ENCODE data around the gene SART1. TPM values are rescaled to one million over a fixed set of nuclear protein-coding genes. Genes with fewer than 3 reads are reported as not detected.

The SART1 gene, protein sequence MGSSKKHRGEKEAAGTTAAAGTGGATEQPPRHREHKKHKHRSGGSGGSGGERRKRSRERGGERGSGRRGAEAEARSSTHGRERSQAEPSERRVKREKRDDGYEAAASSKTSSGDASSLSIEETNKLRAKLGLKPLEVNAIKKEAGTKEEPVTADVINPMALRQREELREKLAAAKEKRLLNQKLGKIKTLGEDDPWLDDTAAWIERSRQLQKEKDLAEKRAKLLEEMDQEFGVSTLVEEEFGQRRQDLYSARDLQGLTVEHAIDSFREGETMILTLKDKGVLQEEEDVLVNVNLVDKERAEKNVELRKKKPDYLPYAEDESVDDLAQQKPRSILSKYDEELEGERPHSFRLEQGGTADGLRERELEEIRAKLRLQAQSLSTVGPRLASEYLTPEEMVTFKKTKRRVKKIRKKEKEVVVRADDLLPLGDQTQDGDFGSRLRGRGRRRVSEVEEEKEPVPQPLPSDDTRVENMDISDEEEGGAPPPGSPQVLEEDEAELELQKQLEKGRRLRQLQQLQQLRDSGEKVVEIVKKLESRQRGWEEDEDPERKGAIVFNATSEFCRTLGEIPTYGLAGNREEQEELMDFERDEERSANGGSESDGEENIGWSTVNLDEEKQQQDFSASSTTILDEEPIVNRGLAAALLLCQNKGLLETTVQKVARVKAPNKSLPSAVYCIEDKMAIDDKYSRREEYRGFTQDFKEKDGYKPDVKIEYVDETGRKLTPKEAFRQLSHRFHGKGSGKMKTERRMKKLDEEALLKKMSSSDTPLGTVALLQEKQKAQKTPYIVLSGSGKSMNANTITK
- total RNA-seq (39.0 and 43.3 TPM in 2 replicates), polyA plus RNA-seq (17.4 and 23.9 TPM in 2 replicates), polyA minus RNA-seq (ENCODE audit: low replicate concordance) (26.5 and 51.3 TPM in 2 replicates)
- 53.1 and 85.8 TPM in 2 replicates for polyA plus RNA-seq (2012)

DNA sequence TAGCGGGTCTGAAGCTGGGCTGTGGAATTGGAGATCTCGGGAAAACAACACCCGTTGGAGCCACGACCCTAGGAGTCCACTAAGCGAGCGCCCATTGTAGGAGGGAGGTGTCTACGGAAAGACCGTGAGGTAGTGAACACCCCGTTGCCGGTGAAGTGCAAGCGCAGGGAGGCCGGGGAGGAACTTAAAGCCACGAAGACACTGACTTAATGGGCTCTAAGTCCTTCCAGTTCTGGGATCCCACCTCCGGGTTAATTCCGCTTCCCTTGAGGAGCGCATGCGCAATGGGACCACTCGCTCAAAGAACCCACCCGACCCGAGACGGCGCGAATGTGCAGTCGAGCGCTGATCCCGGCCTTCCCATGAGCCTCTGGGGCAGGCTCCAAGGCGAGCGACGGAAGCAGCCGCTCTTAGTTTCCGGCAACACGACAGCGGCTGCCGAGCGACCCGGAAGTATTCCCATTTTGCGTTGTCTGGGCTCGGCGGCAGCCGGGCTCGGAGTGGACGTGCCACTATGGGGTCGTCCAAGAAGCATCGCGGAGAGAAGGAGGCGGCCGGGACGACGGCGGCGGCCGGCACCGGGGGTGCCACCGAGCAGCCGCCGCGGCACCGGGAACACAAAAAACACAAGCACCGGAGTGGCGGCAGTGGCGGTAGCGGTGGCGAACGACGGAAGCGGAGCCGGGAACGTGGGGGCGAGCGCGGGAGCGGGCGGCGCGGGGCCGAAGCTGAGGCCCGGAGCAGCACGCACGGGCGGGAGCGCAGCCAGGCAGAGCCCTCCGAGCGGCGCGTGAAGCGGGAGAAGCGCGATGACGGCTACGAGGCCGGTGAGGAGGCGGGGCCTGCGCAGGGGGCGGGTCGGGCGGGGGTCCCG is at the start of gene SART1:
SART1 (plus strand) TSS at position 468 of the 874 bp plus-strand sequence; CDS start at position 515, 47 bp downstream.
- peaks cover 21% of the 10 kb centered on the region for H3K36me3 ChIP-seq (ENCODE audit: control insufficient read depth, insufficient read depth, low read length)
- H3K4me2 ChIP-seq (ENCODE audit: extremely low read depth, insufficient read depth, low read length): peak within 1 kb of the TSS; percentile 86
- no peaks in the 10 kb centered on the region for H4K20me1 ChIP-seq (ENCODE audit: control insufficient read depth, extremely low read depth, insufficient read depth, low read length)
- peak within 1 kb of the TSS; percentile 79 for H3K27ac ChIP-seq (ENCODE audit: insufficient read depth, low read length)
- peak; percentile 97 to 98 for DNase-seq (ENCODE audit: low read depth in 2 of 2)
- H3K27me3 ChIP-seq (ENCODE audit: control insufficient read depth, insufficient read depth, low read length): no peaks in the 10 kb centered on the region
- H3K79me2 ChIP-seq (ENCODE audit: control insufficient read depth, insufficient read depth, low read length): peaks cover 36% of the 10 kb centered on the region
- TF ChIP-seq, protein P1, sequence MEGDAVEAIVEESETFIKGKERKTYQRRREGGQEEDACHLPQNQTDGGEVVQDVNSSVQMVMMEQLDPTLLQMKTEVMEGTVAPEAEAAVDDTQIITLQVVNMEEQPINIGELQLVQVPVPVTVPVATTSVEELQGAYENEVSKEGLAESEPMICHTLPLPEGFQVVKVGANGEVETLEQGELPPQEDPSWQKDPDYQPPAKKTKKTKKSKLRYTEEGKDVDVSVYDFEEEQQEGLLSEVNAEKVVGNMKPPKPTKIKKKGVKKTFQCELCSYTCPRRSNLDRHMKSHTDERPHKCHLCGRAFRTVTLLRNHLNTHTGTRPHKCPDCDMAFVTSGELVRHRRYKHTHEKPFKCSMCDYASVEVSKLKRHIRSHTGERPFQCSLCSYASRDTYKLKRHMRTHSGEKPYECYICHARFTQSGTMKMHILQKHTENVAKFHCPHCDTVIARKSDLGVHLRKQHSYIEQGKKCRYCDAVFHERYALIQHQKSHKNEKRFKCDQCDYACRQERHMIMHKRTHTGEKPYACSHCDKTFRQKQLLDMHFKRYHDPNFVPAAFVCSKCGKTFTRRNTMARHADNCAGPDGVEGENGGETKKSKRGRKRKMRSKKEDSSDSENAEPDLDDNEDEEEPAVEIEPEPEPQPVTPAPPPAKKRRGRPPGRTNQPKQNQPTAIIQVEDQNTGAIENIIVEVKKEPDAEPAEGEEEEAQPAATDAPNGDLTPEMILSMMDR (conservative IDR thresholded peaks at IDR 0.05 in 1 of 2, IDR thresholded peaks at IDR 0.05 in 1 of 2; ENCODE audit: low read depth in 1 of 2, low read length in 2 of 2): no peak
- TF ChIP-seq EZH2 (IDR thresholded peaks at IDR 0.05; ENCODE audit: low read length, missing control alignments): no peak
- peak within 1 kb of the TSS; percentile 59 to 97 (median 82) for H3K4me3 ChIP-seq (replicated peaks in 1 of 4; ENCODE audit: control extremely low read depth in 1 of 4, insufficient read depth in 1 of 4, low read depth in 3 of 4, low read length in 4 of 4)
- peak within 1 kb of the TSS; percentile 96 for H3K9ac ChIP-seq (ENCODE audit: insufficient read depth, low read length)
- peak within 1 kb of the TSS; percentile 83 for H2AFZ ChIP-seq (ENCODE audit: low read length)
- H3K4me1 ChIP-seq (ENCODE audit: control insufficient read depth, extremely low read depth, insufficient read depth, low read length): peaks cover 7% of the 10 kb centered on the region
- no peaks in the 10 kb centered on the region for H3K9me3 ChIP-seq (ENCODE audit: control insufficient read depth, insufficient read depth, low read depth, low read length)

DNA sequence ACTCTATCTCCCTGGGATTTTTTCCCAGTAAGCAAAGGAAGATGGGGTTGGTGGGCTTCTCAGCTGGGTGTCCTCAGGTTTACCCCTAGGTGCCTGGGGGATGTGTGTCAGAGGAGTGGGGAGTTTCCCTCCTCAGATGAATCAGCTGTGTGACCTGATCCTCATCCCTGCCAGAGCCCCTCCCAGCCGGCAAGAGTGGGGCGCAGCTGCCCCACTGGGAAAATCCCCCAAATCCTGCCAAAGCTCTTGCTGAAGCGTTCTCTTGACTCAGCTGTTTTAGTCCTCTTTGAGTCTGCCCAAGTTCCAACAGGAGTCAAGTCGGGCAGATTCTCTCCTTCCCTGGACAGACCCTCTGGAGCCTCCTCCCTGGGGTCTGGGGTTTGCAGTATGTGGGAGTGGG is 48.7 kb upstream of the SART1 start:
- Histone ChIP-seq H3K4me3 (replicated peaks in 1 of 4; ENCODE audit: control extremely low read depth in 1 of 4, insufficient read depth in 1 of 4, low read depth in 3 of 4, low read length in 4 of 4) (no peak overlapping the region), H3K36me3 (ENCODE audit: control insufficient read depth, insufficient read depth, low read length) (peaks cover 8% of the 10 kb centered on the region), H3K9me3 (ENCODE audit: control insufficient read depth, insufficient read depth, low read depth, low read length) (no peaks in the 10 kb centered on the region), H3K4me1 (ENCODE audit: control insufficient read depth, extremely low read depth, insufficient read depth, low read length) (peaks cover 61% of the 10 kb centered on the region), H3K79me2 (ENCODE audit: control insufficient read depth, insufficient read depth, low read length) (peaks cover 39% of the 10 kb centered on the region), H3K27ac (ENCODE audit: insufficient read depth, low read length) (peak overlapping the region; percentile 99), H3K4me2 (ENCODE audit: extremely low read depth, insufficient read depth, low read length) (peak overlapping the region; percentile 36), H2AFZ (ENCODE audit: low read length) (no peak overlapping the region), H3K27me3 (ENCODE audit: control insufficient read depth, insufficient read depth, low read length) (no peaks in the 10 kb centered on the region), H4K20me1 (ENCODE audit: control insufficient read depth, extremely low read depth, insufficient read depth, low read length) (no peaks in the 10 kb centered on the region), H3K9ac (ENCODE audit: insufficient read depth, low read length) (peak overlapping the region; percentile 45)
- DNase-seq (ENCODE audit: low read depth in 2 of 2): peak; percentile 47 to 75
- TF ChIP-seq, protein P1 (conservative IDR thresholded peaks at IDR 0.05 in 1 of 2, IDR thresholded peaks at IDR 0.05 in 1 of 2; ENCODE audit: low read depth in 1 of 2, low read length in 2 of 2): no peak
- no peak for TF ChIP-seq EZH2 (IDR thresholded peaks at IDR 0.05; ENCODE audit: low read length, missing control alignments)
